Endothelial cell (in vitro differentiated cells): Measurements from ENCODE around the gene CCSER1. TPM values are rescaled to one million over a fixed set of nuclear protein-coding genes. Genes with fewer than 3 reads are reported as not detected.

ENCODE experiments used
- DNase-seq: peaks from one replicate; pipeline ENCODE4 v3.0.0; 2021; ENCODE audit warnings: low spot score
- H3K27ac Mint-ChIP-seq: one replicate; pipeline ENCODE4 v1.8.0; 2021; ENCODE audit warnings: mixed read lengths, inconsistent platforms; ENCODE audit not compliant: unreplicated experiment
- H3K27me3 Mint-ChIP-seq: one replicate; pipeline ENCODE4 v1.8.0; 2021; ENCODE audit warnings: mild to moderate bottlenecking, moderate library complexity, mixed read lengths, inconsistent platforms; ENCODE audit not compliant: unreplicated experiment
- H3K36me3 Mint-ChIP-seq: one replicate; pipeline ENCODE4 v1.8.0; 2021; ENCODE audit warnings: mild to moderate bottlenecking, low read depth, mixed read lengths, inconsistent platforms; ENCODE audit not compliant: unreplicated experiment
- H3K4me1 Mint-ChIP-seq: one replicate; pipeline ENCODE4 v1.8.0; 2021; ENCODE audit warnings: mild to moderate bottlenecking, mixed read lengths, inconsistent platforms; ENCODE audit not compliant: unreplicated experiment
- H3K4me3 Mint-ChIP-seq: one replicate; pipeline ENCODE4 v1.8.0; 2021; ENCODE audit warnings: mild to moderate bottlenecking, mixed read lengths, inconsistent platforms; ENCODE audit not compliant: unreplicated experiment
- H3K9me3 Mint-ChIP-seq: one replicate; pipeline ENCODE4 v1.8.0; 2021; ENCODE audit warnings: mixed read lengths, inconsistent platforms; ENCODE audit not compliant: unreplicated experiment
- CTCF ChIP-seq: fragments of 200-600 bp; sonication (generic); IDR thresholded peaks from one replicate; pipeline ENCODE4 v1.5.0; 2021; ENCODE audit warnings: antibody characterized with exemption; ENCODE audit not compliant: unreplicated experiment
- total RNA-seq: library from RNA; stranded (reverse); fragmentation: NEBNext Ultra II Directional; extraction: Animal tissue kit (Norgen Biotek cat#: 25700); gene quantifications from one replicate; pipeline ENCODE4 v1.2.1, GENCODE V29; 2021; ENCODE audit not compliant: unreplicated experiment

Gene CCSER1
- total RNA-seq, 1 donor from 2014 or later: 3.0 TPM

DNA sequence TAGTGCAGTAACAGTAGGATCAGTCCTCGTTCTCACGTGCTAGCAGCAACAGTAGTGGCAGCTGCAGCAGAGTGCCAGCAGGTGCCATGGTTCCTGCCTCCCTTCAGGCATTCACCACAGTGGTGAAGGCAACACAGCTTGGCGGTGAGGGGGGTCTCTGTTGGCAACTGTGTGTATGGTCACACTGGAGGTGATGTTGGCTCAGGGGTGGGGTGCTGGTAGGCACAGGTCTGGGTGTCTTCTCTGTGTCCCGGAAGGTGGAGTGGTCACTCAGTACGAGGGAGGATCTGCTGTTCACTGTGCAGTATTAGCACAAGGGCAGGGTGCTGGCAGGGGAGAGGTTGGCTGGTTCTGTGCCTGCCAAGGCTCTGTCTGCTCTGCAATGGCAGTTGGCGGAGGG is 671.8 kb downstream of the CCSER1 start:
- no peaks in the 10 kb centered on the region for H3K9me3 Mint-ChIP-seq
- no peak for DNase-seq
- no peak overlapping the region for H3K4me3 Mint-ChIP-seq
- H3K4me1 Mint-ChIP-seq: no peaks in the 10 kb centered on the region
- no peaks in the 10 kb centered on the region for H3K36me3 Mint-ChIP-seq
- H3K27ac Mint-ChIP-seq: no peak overlapping the region
- H3K27me3 Mint-ChIP-seq: no peaks in the 10 kb centered on the region
- TF ChIP-seq CTCF: no peak

DNA sequence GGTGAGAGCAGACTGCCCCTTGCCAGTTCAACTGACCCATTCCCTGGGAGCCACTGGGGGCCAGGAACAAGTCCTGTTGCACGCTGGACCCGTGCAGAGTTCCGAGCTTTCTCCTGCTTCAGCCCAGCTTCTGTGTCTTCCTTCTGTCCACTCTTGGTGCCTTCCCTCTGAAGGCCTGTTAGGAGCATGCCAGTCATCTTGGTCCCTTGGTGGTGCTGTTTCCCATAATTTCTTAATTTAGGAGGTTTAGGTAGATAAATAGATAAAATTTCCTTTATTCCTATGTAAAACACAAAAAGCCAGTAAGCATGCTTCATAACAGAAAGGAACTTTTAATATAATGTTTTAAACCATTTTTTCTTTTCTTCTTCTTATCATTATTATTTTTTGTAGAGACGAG is 672.7 kb downstream of the CCSER1 start:
- H3K27me3 Mint-ChIP-seq: no peaks in the 10 kb centered on the region
- no peaks in the 10 kb centered on the region for H3K9me3 Mint-ChIP-seq
- TF ChIP-seq CTCF: no peak
- no peak overlapping the region for H3K27ac Mint-ChIP-seq
- no peak for DNase-seq
- no peaks in the 10 kb centered on the region for H3K4me1 Mint-ChIP-seq
- no peaks in the 10 kb centered on the region for H3K36me3 Mint-ChIP-seq
- H3K4me3 Mint-ChIP-seq: no peak overlapping the region

DNA sequence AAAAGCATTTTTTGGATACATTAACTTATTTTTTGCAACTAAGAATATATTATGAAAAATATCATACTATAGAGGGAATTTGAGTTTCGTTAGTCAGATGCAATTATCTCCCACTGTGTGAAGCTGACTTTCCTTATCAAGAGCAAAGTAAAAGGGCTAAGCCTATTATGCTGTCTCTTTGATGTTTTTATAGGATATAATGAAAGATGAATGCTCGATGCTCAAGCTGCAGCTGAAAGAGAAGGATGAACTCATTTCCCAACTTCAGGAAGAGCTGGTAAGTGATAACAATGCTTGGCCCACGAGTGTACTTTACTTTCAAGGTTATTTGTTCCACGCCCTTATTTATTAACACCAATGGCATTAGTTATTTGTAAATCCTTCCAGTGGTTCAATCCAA is 688.4 kb downstream of the CCSER1 start:
- peaks cover 2% of the 10 kb centered on the region for H3K27me3 Mint-ChIP-seq
- H3K9me3 Mint-ChIP-seq: peaks cover 13% of the 10 kb centered on the region
- no peak overlapping the region for H3K4me3 Mint-ChIP-seq
- DNase-seq: no peak
- no peaks in the 10 kb centered on the region for H3K4me1 Mint-ChIP-seq
- no peak overlapping the region for H3K27ac Mint-ChIP-seq
- H3K36me3 Mint-ChIP-seq: peaks cover 15% of the 10 kb centered on the region
- no peak for TF ChIP-seq CTCF

GRCh38 chr4:90816754-90817153 is 689.6 kb downstream of the CCSER1 start:
- no peak overlapping the region for H3K4me3 Mint-ChIP-seq
- peaks cover 13% of the 10 kb centered on the region for H3K9me3 Mint-ChIP-seq
- no peak overlapping the region for H3K27ac Mint-ChIP-seq
- no peaks in the 10 kb centered on the region for H3K4me1 Mint-ChIP-seq
- peaks cover 2% of the 10 kb centered on the region for H3K27me3 Mint-ChIP-seq
- no peak for DNase-seq
- H3K36me3 Mint-ChIP-seq: peaks cover 15% of the 10 kb centered on the region
- no peak for TF ChIP-seq CTCF

DNA sequence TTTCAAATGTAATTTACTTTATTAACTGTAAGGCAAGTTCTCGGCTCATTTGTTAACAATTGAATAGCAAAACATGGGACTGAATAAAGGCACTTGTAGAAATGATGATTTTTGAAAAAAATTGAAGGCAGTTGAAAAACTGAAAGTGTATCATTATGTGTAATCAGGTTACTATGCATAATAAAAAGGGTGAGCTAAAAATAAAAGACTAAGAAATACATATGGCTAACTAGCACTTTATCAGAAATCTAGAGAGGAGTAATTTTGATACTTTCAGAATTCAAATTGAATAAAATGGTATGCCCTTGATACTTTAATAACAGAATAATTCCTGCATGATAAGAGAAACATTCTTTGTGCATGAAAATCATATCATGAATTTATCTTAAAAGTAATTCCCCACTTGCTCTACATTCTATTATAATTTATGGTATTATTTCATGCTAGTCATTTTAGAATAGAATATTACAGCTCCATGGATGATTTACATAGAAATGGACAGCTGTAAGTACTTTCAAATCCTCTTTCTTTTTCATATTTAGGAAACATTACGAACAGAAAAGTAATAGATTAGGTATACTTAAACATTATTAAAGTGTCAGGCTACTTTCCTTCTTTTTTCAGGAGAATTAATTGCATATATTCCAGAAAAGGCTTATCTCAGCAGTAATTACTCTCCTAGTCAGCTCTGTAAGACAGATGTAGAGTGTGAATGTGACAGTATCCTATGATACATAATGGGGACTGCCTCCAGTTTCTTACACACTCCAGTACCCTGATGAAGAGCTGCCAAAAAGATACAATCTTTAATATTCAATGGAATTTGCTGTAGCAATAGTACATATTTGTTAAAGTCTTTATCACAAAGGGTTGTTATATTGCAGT is 697.3 kb downstream of the CCSER1 start:
- no peaks in the 10 kb centered on the region for H3K9me3 Mint-ChIP-seq
- H3K4me3 Mint-ChIP-seq: no peak overlapping the region
- no peak for TF ChIP-seq CTCF
- H3K4me1 Mint-ChIP-seq: no peaks in the 10 kb centered on the region
- no peak for DNase-seq
- H3K27ac Mint-ChIP-seq: no peak overlapping the region
- H3K27me3 Mint-ChIP-seq: peaks cover 3% of the 10 kb centered on the region
- H3K36me3 Mint-ChIP-seq: no peaks in the 10 kb centered on the region
